ENCODE results near the gene L3MBTL3. TPM values are rescaled to one million over a fixed set of nuclear protein-coding genes. Genes with fewer than 3 reads are reported as not detected.

Gene L3MBTL3
- total RNA-seq, 2 experiments from 2014 or later, result 13.5 to 14.9 TPM

- Mint-ChIP-seq H3K27me3 (no peaks in the 10 kb centered on the region), H3K9me3 (no peaks in the 10 kb centered on the region), H3K4me1 (ENCODE audit: low read depth) (peaks cover 24% of the 10 kb centered on the region), H3K27ac (no peak overlapping the region), H3K36me3 (ENCODE audit: low read depth) (peaks cover 15% of the 10 kb centered on the region), H3K4me3 (no peak overlapping the region)
- intact Hi-C loops (cut with micrococcal nuclease), result no loop called here
- POLR2A ChIA-PET, result no interaction called here
- TF ChIP-seq CTCF (IDR thresholded peaks at IDR 0.05), result no peak
- DNase-seq (no peak), ATAC-seq (no peak)
- CTCF ChIA-PET, result interaction anchor here (1.2 to 1.5 kb wide), 2 partner anchors 22 to 655 kb away, joined by 3 to 4 read pairs; no protein-coding TSS in a partner anchor
These were observed 25.0 kb downstream of the L3MBTL3 start for GRCh38 chr6:130043344-130043743.

DNA sequence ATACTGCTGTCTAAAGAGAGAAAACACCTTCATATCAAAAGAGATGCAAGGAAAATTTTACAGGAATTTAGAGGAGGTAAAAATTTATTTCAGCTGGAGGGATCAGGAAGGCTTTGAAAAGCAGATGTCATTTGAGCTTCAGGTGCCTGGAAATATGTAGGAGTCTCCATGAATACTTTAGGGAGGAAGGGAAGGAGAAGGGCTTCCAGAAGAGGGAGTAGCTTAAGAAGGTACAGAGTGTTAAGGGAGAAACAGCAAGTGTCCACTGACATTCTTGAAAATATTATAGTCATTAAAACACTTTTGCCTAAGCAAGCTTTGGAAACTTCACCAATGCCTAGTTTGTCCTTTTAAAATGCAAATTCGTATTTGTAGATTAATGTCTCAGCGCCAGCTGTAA is 27.2 kb downstream of the L3MBTL3 start:
- Mint-ChIP-seq H3K4me1 (ENCODE audit: low read depth) (peaks cover 14% of the 10 kb centered on the region), H3K9me3 (no peaks in the 10 kb centered on the region), H3K36me3 (ENCODE audit: low read depth) (peaks cover 19% of the 10 kb centered on the region), H3K27me3 (no peaks in the 10 kb centered on the region), H3K4me3 (no peak overlapping the region), H3K27ac (no peak overlapping the region)
- no peak for DNase-seq
- intact Hi-C loops (cut with micrococcal nuclease), result no loop called here
- no peak for TF ChIP-seq CTCF (IDR thresholded peaks at IDR 0.05)
- CTCF ChIA-PET, result interaction anchor here (0.6 kb wide), 1 partner anchor 548 kb away, joined by 3 read pairs; no protein-coding TSS in a partner anchor
- POLR2A ChIA-PET, result no interaction called here
- no peak for ATAC-seq

DNA sequence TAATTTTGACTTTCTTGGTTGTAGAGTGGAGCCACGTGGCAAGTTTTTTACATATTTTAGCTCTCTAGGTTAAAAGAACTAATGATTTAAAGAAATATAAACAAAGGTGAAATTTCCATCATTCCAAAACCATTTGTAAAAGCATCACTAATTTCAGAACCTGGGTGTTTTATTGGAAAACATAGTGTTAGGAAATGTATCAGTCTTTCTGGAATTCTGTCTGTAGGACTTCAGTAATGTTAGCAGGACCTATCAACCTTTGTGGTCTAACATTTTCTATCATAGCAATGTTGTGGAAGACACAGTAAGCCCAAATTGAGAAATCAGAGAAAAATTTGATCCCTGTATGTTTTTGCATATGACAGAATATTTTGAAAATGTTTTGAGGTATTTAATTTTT is 28.3 kb downstream of the L3MBTL3 start:
- no peak for ATAC-seq
- CTCF ChIA-PET, result interaction anchor here (1.1 to 1.5 kb wide), 3 partner anchors 231 to 250 kb away, joined by 3 to 5 read pairs (median 3); no protein-coding TSS in a partner anchor
- Mint-ChIP-seq H3K9me3 (no peaks in the 10 kb centered on the region), H3K4me1 (ENCODE audit: low read depth) (peaks cover 7% of the 10 kb centered on the region), H3K36me3 (ENCODE audit: low read depth) (peaks cover 21% of the 10 kb centered on the region), H3K27me3 (no peaks in the 10 kb centered on the region), H3K27ac (no peak overlapping the region), H3K4me3 (no peak overlapping the region)
- TF ChIP-seq CTCF (IDR thresholded peaks at IDR 0.05), result no peak
- no peak for DNase-seq
- intact Hi-C loops (cut with micrococcal nuclease), result no loop called here
- POLR2A ChIA-PET, result no interaction called here

GRCh38 chr6:130047088-130047995 is 29.0 kb downstream of the L3MBTL3 start:
- DNase-seq (no peak), ATAC-seq (no peak)
- intact Hi-C loops (cut with micrococcal nuclease), result no loop called here
- POLR2A ChIA-PET, result no interaction called here
- Mint-ChIP-seq H3K36me3 (ENCODE audit: low read depth) (peaks cover 25% of the 10 kb centered on the region), H3K4me3 (no peak overlapping the region), H3K4me1 (ENCODE audit: low read depth) (peaks cover 6% of the 10 kb centered on the region), H3K9me3 (no peaks in the 10 kb centered on the region), H3K27me3 (no peaks in the 10 kb centered on the region), H3K27ac (no peak overlapping the region)
- CTCF ChIA-PET, result interaction anchor here (0.7 to 1.5 kb wide), 7 partner anchors 9 to 259 kb away, joined by 3 to 7 read pairs (median 3); no protein-coding TSS in a partner anchor
- no peak for TF ChIP-seq CTCF (IDR thresholded peaks at IDR 0.05)

- intact Hi-C loops (cut with micrococcal nuclease), result no loop called here
- CTCF ChIA-PET, result no interaction called here
- POLR2A ChIA-PET, result no interaction called here
- Mint-ChIP-seq H3K4me3 (no peak overlapping the region), H3K36me3 (ENCODE audit: low read depth) (peaks cover 33% of the 10 kb centered on the region), H3K9me3 (no peaks in the 10 kb centered on the region), H3K4me1 (ENCODE audit: low read depth) (peaks cover 3% of the 10 kb centered on the region), H3K27me3 (no peaks in the 10 kb centered on the region), H3K27ac (no peak overlapping the region)
- DNase-seq (no peak), ATAC-seq (no peak)
- TF ChIP-seq CTCF (IDR thresholded peaks at IDR 0.05), result no peak
These were observed 31.8 kb downstream of the L3MBTL3 start for GRCh38 chr6:130050230-130050629.
